Liver (tissue), 3 donors: ENCODE measurements around the gene UBE2S.

ENCODE experiments used
- FOXA1 ChIP-seq: IDR thresholded peaks from 2 replicates; pipeline ENCODE4 v1.6.1; 2016; ENCODE audit warnings: antibody characterized with exemption
- GABPA ChIP-seq, 2 donors: IDR thresholded peaks in 1 of 2; conservative IDR thresholded peaks in 1 of 2; 2 replicates each; pipeline ENCODE4 v1.6.1; 2016; ENCODE audit warnings: antibody characterized with exemption in 2 of 2, mild to moderate bottlenecking in 1 of 2, moderate library complexity in 1 of 2
- TAF1 ChIP-seq: conservative IDR thresholded peaks from 2 replicates; pipeline ENCODE4 v1.6.1; 2016; ENCODE audit warnings: antibody characterized with exemption, mild to moderate bottlenecking
- TF ChIP-seq, protein P1 (sequence below): IDR thresholded peaks from 2 replicates; pipeline ENCODE4 v1.6.1; 2016; ENCODE audit warnings: antibody characterized with exemption
- TF ChIP-seq, protein P2 (sequence below): fragments of 150-350 bp; IDR thresholded peaks from 2 replicates; pipeline ENCODE4 v1.5.1; 2017; ENCODE audit warnings: improper control_type of control experiment, low read depth, low read length; ENCODE audit not compliant: missing input control
- TF ChIP-seq, protein P3 (sequence below): IDR thresholded peaks from 2 replicates; pipeline ENCODE4 v1.6.1; 2016; ENCODE audit warnings: antibody characterized with exemption
- TF ChIP-seq, protein P4 (sequence below): IDR thresholded peaks from 2 replicates; pipeline ENCODE4 v1.6.1; 2016; ENCODE audit warnings: antibody characterized with exemption, mild to moderate bottlenecking
- donor health status: healthy.
- donor health status: healthy.

DNA sequence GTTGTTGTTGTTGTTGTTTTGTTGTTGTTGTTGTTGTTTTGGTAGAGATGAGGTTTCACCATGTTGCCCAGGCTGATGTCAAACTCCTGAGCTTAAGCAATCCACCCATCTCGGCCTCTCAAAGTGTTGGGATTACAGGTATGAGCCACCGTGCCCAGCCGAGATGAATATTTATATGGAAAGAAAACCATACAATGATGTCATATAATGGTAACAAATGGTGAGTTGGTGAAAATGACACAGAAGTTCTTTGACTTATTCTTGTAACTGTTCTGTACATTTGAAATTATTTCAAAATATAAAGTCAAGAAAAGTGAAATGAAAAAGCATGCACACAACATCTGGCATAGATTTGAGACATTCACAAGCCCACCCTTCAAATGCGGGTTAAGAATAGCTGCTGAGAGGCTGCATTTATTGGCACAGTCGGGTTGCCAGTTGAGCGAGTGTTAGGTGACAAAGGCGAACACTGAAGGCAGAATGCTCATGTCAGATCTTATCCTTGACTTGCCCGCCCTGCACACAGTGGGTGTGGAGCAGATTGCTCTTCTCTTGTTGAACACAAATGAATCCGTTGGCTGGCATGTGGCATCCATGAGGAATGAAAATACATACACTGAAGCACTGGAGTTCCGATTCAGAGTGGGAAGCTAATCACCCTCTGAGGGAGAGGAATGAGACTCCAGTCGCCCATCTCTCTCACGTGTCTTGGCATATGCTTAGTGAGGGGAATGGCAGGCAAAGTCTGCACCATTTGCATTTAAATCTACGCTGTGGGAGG, 15.8 kb upstream of the UBE2S start:
- TF ChIP-seq, protein P1, sequence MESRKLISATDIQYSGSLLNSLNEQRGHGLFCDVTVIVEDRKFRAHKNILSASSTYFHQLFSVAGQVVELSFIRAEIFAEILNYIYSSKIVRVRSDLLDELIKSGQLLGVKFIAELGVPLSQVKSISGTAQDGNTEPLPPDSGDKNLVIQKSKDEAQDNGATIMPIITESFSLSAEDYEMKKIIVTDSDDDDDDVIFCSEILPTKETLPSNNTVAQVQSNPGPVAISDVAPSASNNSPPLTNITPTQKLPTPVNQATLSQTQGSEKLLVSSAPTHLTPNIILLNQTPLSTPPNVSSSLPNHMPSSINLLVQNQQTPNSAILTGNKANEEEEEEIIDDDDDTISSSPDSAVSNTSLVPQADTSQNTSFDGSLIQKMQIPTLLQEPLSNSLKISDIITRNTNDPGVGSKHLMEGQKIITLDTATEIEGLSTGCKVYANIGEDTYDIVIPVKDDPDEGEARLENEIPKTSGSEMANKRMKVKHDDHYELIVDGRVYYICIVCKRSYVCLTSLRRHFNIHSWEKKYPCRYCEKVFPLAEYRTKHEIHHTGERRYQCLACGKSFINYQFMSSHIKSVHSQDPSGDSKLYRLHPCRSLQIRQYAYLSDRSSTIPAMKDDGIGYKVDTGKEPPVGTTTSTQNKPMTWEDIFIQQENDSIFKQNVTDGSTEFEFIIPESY = no peak
- TF ChIP-seq GABPA (IDR thresholded peaks at IDR 0.05 in 1 of 2, conservative IDR thresholded peaks at IDR 0.05 in 1 of 2) = no peak
- TF ChIP-seq, protein P2, sequence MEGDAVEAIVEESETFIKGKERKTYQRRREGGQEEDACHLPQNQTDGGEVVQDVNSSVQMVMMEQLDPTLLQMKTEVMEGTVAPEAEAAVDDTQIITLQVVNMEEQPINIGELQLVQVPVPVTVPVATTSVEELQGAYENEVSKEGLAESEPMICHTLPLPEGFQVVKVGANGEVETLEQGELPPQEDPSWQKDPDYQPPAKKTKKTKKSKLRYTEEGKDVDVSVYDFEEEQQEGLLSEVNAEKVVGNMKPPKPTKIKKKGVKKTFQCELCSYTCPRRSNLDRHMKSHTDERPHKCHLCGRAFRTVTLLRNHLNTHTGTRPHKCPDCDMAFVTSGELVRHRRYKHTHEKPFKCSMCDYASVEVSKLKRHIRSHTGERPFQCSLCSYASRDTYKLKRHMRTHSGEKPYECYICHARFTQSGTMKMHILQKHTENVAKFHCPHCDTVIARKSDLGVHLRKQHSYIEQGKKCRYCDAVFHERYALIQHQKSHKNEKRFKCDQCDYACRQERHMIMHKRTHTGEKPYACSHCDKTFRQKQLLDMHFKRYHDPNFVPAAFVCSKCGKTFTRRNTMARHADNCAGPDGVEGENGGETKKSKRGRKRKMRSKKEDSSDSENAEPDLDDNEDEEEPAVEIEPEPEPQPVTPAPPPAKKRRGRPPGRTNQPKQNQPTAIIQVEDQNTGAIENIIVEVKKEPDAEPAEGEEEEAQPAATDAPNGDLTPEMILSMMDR = no peak
- TF ChIP-seq FOXA1 = no peak
- TF ChIP-seq, protein P3, sequence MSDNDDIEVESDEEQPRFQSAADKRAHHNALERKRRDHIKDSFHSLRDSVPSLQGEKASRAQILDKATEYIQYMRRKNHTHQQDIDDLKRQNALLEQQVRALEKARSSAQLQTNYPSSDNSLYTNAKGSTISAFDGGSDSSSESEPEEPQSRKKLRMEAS = no peak
- TF ChIP-seq, protein P4, sequence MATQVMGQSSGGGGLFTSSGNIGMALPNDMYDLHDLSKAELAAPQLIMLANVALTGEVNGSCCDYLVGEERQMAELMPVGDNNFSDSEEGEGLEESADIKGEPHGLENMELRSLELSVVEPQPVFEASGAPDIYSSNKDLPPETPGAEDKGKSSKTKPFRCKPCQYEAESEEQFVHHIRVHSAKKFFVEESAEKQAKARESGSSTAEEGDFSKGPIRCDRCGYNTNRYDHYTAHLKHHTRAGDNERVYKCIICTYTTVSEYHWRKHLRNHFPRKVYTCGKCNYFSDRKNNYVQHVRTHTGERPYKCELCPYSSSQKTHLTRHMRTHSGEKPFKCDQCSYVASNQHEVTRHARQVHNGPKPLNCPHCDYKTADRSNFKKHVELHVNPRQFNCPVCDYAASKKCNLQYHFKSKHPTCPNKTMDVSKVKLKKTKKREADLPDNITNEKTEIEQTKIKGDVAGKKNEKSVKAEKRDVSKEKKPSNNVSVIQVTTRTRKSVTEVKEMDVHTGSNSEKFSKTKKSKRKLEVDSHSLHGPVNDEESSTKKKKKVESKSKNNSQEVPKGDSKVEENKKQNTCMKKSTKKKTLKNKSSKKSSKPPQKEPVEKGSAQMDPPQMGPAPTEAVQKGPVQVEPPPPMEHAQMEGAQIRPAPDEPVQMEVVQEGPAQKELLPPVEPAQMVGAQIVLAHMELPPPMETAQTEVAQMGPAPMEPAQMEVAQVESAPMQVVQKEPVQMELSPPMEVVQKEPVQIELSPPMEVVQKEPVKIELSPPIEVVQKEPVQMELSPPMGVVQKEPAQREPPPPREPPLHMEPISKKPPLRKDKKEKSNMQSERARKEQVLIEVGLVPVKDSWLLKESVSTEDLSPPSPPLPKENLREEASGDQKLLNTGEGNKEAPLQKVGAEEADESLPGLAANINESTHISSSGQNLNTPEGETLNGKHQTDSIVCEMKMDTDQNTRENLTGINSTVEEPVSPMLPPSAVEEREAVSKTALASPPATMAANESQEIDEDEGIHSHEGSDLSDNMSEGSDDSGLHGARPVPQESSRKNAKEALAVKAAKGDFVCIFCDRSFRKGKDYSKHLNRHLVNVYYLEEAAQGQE = no peak
- TF ChIP-seq TAF1 = no peak
